HCT116 (cell line): ENCODE results near the gene RAB33B. TPM values are rescaled to one million over a fixed set of nuclear protein-coding genes. Genes with fewer than 3 reads are reported as not detected.

Source experiments
- ATAC-seq: fragments of 200-7000 bp; cut with Tn5 transposase; 2 replicates; pipeline ENCODE4 v1.9.1; 2020; ENCODE audit warnings: mild to moderate bottlenecking, moderate library complexity
- BruUV-seq: library from RNA; stranded (reverse); fragments of 400-500 nt; replicated peaks from 2 replicates; lab custom pipeline; 2021; lab: Mats Ljungman, UMichigan
- CTCF ChIA-PET: fragments of 300-600 bp; sonication (Branson Sonifier 250); formaldehyde crosslinking; loops from one replicate; lab custom pipeline; 2021; ENCODE audit warnings: antibody characterized with exemption; lab: Charles Lee
- POLR2A ChIA-PET: fragments of 300-600, 350-600 bp; sonication (Branson Sonifier 250); formaldehyde crosslinking; loops from one replicate; lab custom pipeline; 2021; ENCODE audit warnings: antibody characterized with exemption; lab: Charles Lee
- RAD21 ChIA-PET, 2 experiments: fragments of 300-600 bp; sonication (Branson Sonifier 250); formaldehyde crosslinking; loops; one replicate each; lab custom pipeline; 2023; ENCODE audit warnings: low total read pairs in 2 of 2; ENCODE audit not compliant: uncharacterized antibody in 2 of 2, unreplicated experiment in 2 of 2, low non-redundant PET in 1 of 2; lab: Charles Lee
- DNase-seq: peaks from one replicate; pipeline ENCODE4 v3.0.0-alpha.2; 2010; ENCODE audit warnings: low read depth, low spot score
- H2AFZ ChIP-seq: fragments of 200-600 bp; shearing (Covaris generic), sonication (generic); 2 replicates; pipeline ENCODE4 v1.6.1; 2017; ENCODE audit warnings: low read depth, mixed run types, mixed read lengths, antibody characterized with exemption, low read length; ENCODE audit not compliant: poor library complexity, severe bottlenecking
- H3K27ac ChIP-seq: 2 replicates; pipeline ENCODE4 v1.5.1; 2012; ENCODE audit warnings: low read depth, low read length
- H3K27me3 ChIP-seq: fragments of 200-600 bp; sonication (generic); 2 replicates; pipeline ENCODE4 v1.6.1; 2016; ENCODE audit warnings: mixed run types, low read length, mixed read lengths; ENCODE audit not compliant: insufficient read depth
- H3K36me3 ChIP-seq, 2 experiments: fragments of 200-500 bp in 1 of 2; fragments of 200-600 bp in 1 of 2; sonication (Bioruptor generic) in 1 of 2; sonication (generic) in 1 of 2; 2 replicates each; pipeline versions ENCODE4 v1.5.1 to v1.6.1; 2014 to 2016; ENCODE audit warnings: low read length in 2 of 2, inconsistent platforms in 1 of 2, mixed read lengths in 1 of 2, mixed run types in 1 of 2; ENCODE audit not compliant: insufficient read depth in 2 of 2, control insufficient read depth in 1 of 2
- H3K4me1 ChIP-seq, 2 experiments: fragments of 200-600 bp in 1 of 2; sonication (generic) in 1 of 2; 2 replicates each; pipeline versions ENCODE4 v1.5.1 to v1.6.1; 2012 to 2017; ENCODE audit warnings: low read length in 2 of 2, inconsistent platforms in 1 of 2, mild to moderate bottlenecking in 1 of 2, mixed read lengths in 1 of 2, mixed run types in 1 of 2, moderate library complexity in 1 of 2; ENCODE audit not compliant: insufficient read depth in 2 of 2, control insufficient read depth in 1 of 2
- H3K4me2 ChIP-seq: fragments of 200-600 bp; sonication (generic); 2 replicates; pipeline ENCODE4 v1.6.1; 2017; ENCODE audit warnings: mixed run types, low read length, mixed read lengths
- H3K4me3 ChIP-seq, 2 experiments: fragments of 200-600 bp in 1 of 2; sonication (generic) in 1 of 2; replicated peaks in 1 of 2; 2 replicates each; pipeline ENCODE4 v1.5.1; 2011 to 2016; ENCODE audit warnings: low read length in 2 of 2, control low read depth in 1 of 2, low read depth in 1 of 2, mild to moderate bottlenecking in 1 of 2, mixed read lengths in 1 of 2, mixed run types in 1 of 2
- H3K79me2 ChIP-seq: fragments of 200-600 bp; sonication (generic); 2 replicates; pipeline ENCODE4 v1.6.1; 2017; ENCODE audit warnings: mild to moderate bottlenecking, mixed run types, low read length, moderate library complexity, mixed read lengths; ENCODE audit not compliant: insufficient read depth
- H3K9ac ChIP-seq: fragments of 200-600 bp; sonication (generic); 2 replicates; pipeline ENCODE4 v1.6.1; 2016; ENCODE audit warnings: low read length, mixed read lengths
- H3K9me2 ChIP-seq: fragments of 200-600 bp; sonication (generic), shearing (Covaris generic); 2 replicates; pipeline ENCODE4 v1.6.1; 2017; ENCODE audit warnings: mixed run types, mild to moderate bottlenecking, moderate library complexity; ENCODE audit not compliant: insufficient read depth
- H3K9me3 ChIP-seq, 2 experiments: fragments of 200-500 bp in 1 of 2; fragments of 200-600 bp in 1 of 2; sonication (Bioruptor generic) in 1 of 2; sonication (generic) in 1 of 2; 2 replicates each; pipeline ENCODE4 v1.6.1; 2014 to 2017; ENCODE audit warnings: low read length in 2 of 2, mixed read lengths in 2 of 2, inconsistent platforms in 1 of 2, low read depth in 1 of 2, mild to moderate bottlenecking in 1 of 2, mixed run types in 1 of 2, moderate library complexity in 1 of 2; ENCODE audit not compliant: control insufficient read depth in 1 of 2, insufficient read depth in 1 of 2
- H4K20me1 ChIP-seq: fragments of 200-600 bp; sonication (generic), shearing (Covaris generic); 2 replicates; pipeline ENCODE4 v1.6.1; 2017; ENCODE audit warnings: mixed run types, mild to moderate bottlenecking, moderate library complexity; ENCODE audit not compliant: insufficient read depth
- EZH2 ChIP-seq: fragments of 200-600 bp; sonication (generic); IDR thresholded peaks from 2 replicates; pipeline ENCODE4 v1.6.1; 2017; ENCODE audit warnings: antibody characterized with exemption, mixed run types
- EZH2phosphoT487 ChIP-seq: fragments of 200-600 bp; IDR thresholded peaks from 2 replicates; pipeline ENCODE4 v1.6.1; 2018; ENCODE audit warnings: antibody characterized with exemption, borderline replicate concordance
- POLR2A ChIP-seq: IDR thresholded peaks from 2 replicates; pipeline ENCODE4 v1.7.0; 2011; ENCODE audit warnings: borderline replicate concordance; ENCODE audit not compliant: insufficient read depth, insufficient read length; ENCODE audit errors: extremely low read depth
- SIN3A ChIP-seq: IDR thresholded peaks from 2 replicates; pipeline ENCODE4 v1.6.1; 2012; ENCODE audit warnings: low read depth
- ZFX ChIP-seq: fragments of 450-650 bp; IDR thresholded peaks from 2 replicates; pipeline ENCODE4 v1.6.1; 2017
- ZNF274 ChIP-seq: fragments of 200-500 bp; sonication (Bioruptor generic); IDR thresholded peaks from 2 replicates; pipeline ENCODE4 v1.6.1; 2014; ENCODE audit warnings: mild to moderate bottlenecking, low read depth, low read length, inconsistent platforms
- intact Hi-C: fragments of 100-400 bp; cut with micrococcal nuclease; formaldehyde crosslinking; loops from 2 replicates; pipeline ENCODE4 v1.10.0; 2022
- total RNA-seq: library from RNA; stranded (reverse); gene quantifications from one replicate; pipeline ENCODE4 v1.2.1, GENCODE V29; 2021; ENCODE audit not compliant: unreplicated experiment
- TF ChIP-seq, protein P1 (sequence below): IDR thresholded peaks from 2 replicates; pipeline ENCODE4 v1.6.1; 2012; ENCODE audit warnings: low read depth
- TF ChIP-seq, protein P2 (sequence below): IDR thresholded peaks from 2 replicates; pipeline ENCODE4 v1.6.1; 2011; ENCODE audit warnings: mild to moderate bottlenecking, low read length, moderate library complexity; ENCODE audit not compliant: insufficient replicate concordance; ENCODE audit errors: extremely low read depth
- TF ChIP-seq, protein P3 (sequence below): IDR thresholded peaks from 2 replicates; pipeline ENCODE4 v1.6.1; 2012
- TF ChIP-seq, protein P4 (sequence below): IDR thresholded peaks from 2 replicates; pipeline ENCODE4 v1.6.1; 2012
- TF ChIP-seq, protein P5 (sequence below), 3 experiments: fragments of 200-600 bp in 1 of 3; sonication (generic) in 1 of 3; IDR thresholded peaks in 2 of 3; conservative IDR thresholded peaks in 1 of 3; 2 replicates each; pipeline ENCODE4 v1.5.1; 2012 to 2017; ENCODE audit warnings: low read depth in 2 of 3, low read length in 2 of 3, antibody characterized with exemption in 1 of 3, borderline replicate concordance in 1 of 3, control low read depth in 1 of 3, mild to moderate bottlenecking in 1 of 3, mixed read lengths in 1 of 3, mixed run types in 1 of 3, moderate library complexity in 1 of 3; ENCODE audit not compliant: insufficient read depth in 1 of 3

RAB33B gene
- total RNA-seq, 1 experiment from 2014 or later, result 5.4 TPM

DNA sequence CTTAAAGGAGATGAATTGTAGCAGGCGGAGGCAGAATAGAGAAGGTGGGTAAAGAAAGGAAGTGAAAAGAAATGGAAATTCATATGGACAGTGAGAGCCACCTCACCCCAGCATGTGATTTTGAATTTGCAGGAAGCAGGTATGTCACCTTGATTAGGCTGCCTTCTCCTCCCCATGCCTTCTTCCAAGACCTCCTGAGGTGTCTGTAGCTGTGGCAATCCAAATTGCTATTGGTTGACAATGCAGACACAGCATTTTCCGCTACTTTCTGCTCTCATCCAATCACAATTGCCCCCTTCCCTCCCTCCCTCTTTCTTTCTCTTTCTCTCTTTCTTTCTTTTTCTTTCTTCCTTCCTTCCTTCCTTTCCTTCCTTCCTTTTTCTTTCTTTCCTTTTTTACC, 38.5 kb downstream of the RAB33B start:
- no peaks in the 10 kb centered on the region for H3K9me3 ChIP-seq
- ChIA-PET CTCF (no interaction called here), RAD21 (no interaction called here), POLR2A (no interaction called here)
- intact Hi-C loops, result no loop called here
- no peaks in the 10 kb centered on the region for H3K36me3 ChIP-seq
- no TSS peak for BruUV-seq
- no peak overlapping the region for H2AFZ ChIP-seq
- H4K20me1 ChIP-seq, result no peaks in the 10 kb centered on the region
- no peaks in the 10 kb centered on the region for H3K4me1 ChIP-seq
- no peak overlapping the region for H3K9ac ChIP-seq
- TF ChIP-seq, protein P1, sequence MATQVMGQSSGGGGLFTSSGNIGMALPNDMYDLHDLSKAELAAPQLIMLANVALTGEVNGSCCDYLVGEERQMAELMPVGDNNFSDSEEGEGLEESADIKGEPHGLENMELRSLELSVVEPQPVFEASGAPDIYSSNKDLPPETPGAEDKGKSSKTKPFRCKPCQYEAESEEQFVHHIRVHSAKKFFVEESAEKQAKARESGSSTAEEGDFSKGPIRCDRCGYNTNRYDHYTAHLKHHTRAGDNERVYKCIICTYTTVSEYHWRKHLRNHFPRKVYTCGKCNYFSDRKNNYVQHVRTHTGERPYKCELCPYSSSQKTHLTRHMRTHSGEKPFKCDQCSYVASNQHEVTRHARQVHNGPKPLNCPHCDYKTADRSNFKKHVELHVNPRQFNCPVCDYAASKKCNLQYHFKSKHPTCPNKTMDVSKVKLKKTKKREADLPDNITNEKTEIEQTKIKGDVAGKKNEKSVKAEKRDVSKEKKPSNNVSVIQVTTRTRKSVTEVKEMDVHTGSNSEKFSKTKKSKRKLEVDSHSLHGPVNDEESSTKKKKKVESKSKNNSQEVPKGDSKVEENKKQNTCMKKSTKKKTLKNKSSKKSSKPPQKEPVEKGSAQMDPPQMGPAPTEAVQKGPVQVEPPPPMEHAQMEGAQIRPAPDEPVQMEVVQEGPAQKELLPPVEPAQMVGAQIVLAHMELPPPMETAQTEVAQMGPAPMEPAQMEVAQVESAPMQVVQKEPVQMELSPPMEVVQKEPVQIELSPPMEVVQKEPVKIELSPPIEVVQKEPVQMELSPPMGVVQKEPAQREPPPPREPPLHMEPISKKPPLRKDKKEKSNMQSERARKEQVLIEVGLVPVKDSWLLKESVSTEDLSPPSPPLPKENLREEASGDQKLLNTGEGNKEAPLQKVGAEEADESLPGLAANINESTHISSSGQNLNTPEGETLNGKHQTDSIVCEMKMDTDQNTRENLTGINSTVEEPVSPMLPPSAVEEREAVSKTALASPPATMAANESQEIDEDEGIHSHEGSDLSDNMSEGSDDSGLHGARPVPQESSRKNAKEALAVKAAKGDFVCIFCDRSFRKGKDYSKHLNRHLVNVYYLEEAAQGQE, result no peak
- no peak for TF ChIP-seq EZH2
- TF ChIP-seq SIN3A, result no peak
- no peak for TF ChIP-seq EZH2phosphoT487
- TF ChIP-seq, protein P2, sequence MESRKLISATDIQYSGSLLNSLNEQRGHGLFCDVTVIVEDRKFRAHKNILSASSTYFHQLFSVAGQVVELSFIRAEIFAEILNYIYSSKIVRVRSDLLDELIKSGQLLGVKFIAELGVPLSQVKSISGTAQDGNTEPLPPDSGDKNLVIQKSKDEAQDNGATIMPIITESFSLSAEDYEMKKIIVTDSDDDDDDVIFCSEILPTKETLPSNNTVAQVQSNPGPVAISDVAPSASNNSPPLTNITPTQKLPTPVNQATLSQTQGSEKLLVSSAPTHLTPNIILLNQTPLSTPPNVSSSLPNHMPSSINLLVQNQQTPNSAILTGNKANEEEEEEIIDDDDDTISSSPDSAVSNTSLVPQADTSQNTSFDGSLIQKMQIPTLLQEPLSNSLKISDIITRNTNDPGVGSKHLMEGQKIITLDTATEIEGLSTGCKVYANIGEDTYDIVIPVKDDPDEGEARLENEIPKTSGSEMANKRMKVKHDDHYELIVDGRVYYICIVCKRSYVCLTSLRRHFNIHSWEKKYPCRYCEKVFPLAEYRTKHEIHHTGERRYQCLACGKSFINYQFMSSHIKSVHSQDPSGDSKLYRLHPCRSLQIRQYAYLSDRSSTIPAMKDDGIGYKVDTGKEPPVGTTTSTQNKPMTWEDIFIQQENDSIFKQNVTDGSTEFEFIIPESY, result no peak
- no peak for TF ChIP-seq POLR2A
- TF ChIP-seq ZFX, result no peak
- TF ChIP-seq, protein P3, sequence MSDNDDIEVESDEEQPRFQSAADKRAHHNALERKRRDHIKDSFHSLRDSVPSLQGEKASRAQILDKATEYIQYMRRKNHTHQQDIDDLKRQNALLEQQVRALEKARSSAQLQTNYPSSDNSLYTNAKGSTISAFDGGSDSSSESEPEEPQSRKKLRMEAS, result no peak
- TF ChIP-seq, protein P4, sequence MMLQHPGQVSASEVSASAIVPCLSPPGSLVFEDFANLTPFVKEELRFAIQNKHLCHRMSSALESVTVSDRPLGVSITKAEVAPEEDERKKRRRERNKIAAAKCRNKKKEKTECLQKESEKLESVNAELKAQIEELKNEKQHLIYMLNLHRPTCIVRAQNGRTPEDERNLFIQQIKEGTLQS, result no peak
- TF ChIP-seq ZNF274, result no peak
- TF ChIP-seq, protein P5, sequence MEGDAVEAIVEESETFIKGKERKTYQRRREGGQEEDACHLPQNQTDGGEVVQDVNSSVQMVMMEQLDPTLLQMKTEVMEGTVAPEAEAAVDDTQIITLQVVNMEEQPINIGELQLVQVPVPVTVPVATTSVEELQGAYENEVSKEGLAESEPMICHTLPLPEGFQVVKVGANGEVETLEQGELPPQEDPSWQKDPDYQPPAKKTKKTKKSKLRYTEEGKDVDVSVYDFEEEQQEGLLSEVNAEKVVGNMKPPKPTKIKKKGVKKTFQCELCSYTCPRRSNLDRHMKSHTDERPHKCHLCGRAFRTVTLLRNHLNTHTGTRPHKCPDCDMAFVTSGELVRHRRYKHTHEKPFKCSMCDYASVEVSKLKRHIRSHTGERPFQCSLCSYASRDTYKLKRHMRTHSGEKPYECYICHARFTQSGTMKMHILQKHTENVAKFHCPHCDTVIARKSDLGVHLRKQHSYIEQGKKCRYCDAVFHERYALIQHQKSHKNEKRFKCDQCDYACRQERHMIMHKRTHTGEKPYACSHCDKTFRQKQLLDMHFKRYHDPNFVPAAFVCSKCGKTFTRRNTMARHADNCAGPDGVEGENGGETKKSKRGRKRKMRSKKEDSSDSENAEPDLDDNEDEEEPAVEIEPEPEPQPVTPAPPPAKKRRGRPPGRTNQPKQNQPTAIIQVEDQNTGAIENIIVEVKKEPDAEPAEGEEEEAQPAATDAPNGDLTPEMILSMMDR (IDR thresholded peaks at IDR 0.05 in 2 of 3, conservative IDR thresholded peaks at IDR 0.05 in 1 of 3; ENCODE audit: borderline replicate concordance in 1 of 3, insufficient read depth in 1 of 3, low read depth in 2 of 3, low read length in 2 of 3), result no peak
- H3K4me3 ChIP-seq, result no peak overlapping the region
- H3K4me2 ChIP-seq, result no peak overlapping the region
- H3K27me3 ChIP-seq, result no peaks in the 10 kb centered on the region
- no peaks in the 10 kb centered on the region for H3K9me2 ChIP-seq
- no peaks in the 10 kb centered on the region for H3K79me2 ChIP-seq
- no peak overlapping the region for H3K27ac ChIP-seq
- no peak for DNase-seq
- ATAC-seq, result no peak
